SH-SY5Y (cell line): ENCODE measurements around the gene DIS3L2.

Experiments
- GATA2 ChIP-seq: IDR thresholded peaks from 2 replicates; pipeline ENCODE4 v1.6.1; 2011; ENCODE audit warnings: mild to moderate bottlenecking, low read depth, low read length
- GATA3 ChIP-seq: IDR thresholded peaks from 2 replicates; pipeline ENCODE4 v1.6.1; 2011; ENCODE audit warnings: low read depth, mild to moderate bottlenecking, low read length, moderate library complexity

GRCh38 chr2:232362174-232362900, 400.8 kb downstream of the DIS3L2 start:
- TF ChIP-seq GATA3: no peak
- no peak for TF ChIP-seq GATA2
